ENCODE measurements around the gene MED26. TPM values are rescaled to one million over a fixed set of nuclear protein-coding genes. Genes with fewer than 3 reads are reported as not detected.

Gene MED26
- total RNA-seq, 1 experiment from 2014 or later, result 9.0 TPM

- Mint-ChIP-seq H3K9me3 (ENCODE audit: low read depth, unreplicated experiment) (no peaks in the 10 kb centered on the region), H3K27ac (ENCODE audit: unreplicated experiment) (no peak overlapping the region), H3K36me3 (ENCODE audit: insufficient read depth, unreplicated experiment) (no peaks in the 10 kb centered on the region), H3K4me1 (ENCODE audit: low read depth, unreplicated experiment) (no peaks in the 10 kb centered on the region), H3K4me3 (ENCODE audit: low read depth, unreplicated experiment) (no peak overlapping the region), H3K27me3 (ENCODE audit: unreplicated experiment) (no peaks in the 10 kb centered on the region)
- TF ChIP-seq CTCF (IDR thresholded peaks at IDR 0.05; ENCODE audit: unreplicated experiment), result no peak
- CTCF ChIA-PET, result interaction anchor here (0.6 kb wide), 1 partner anchor 63 kb away, joined by 4 read pairs; no protein-coding TSS in a partner anchor
- intact Hi-C loops (cut with micrococcal nuclease; ENCODE audit: unreplicated experiment), result no loop called here
- no TSS peak for BruUV-seq (replicated peaks)
- no peak for DNase-seq
These were observed 45.3 kb downstream of the MED26 start for GRCh38 chr19:16582486-16583261.

- H3K27me3 Mint-ChIP-seq (ENCODE audit: unreplicated experiment), result no peaks in the 10 kb centered on the region
- H3K4me1 Mint-ChIP-seq (ENCODE audit: low read depth, unreplicated experiment), result no peaks in the 10 kb centered on the region
- no peak for DNase-seq
- intact Hi-C loops (cut with micrococcal nuclease; ENCODE audit: unreplicated experiment), result no loop called here
- no TSS peak for BruUV-seq (replicated peaks)
- CTCF ChIA-PET, result interaction anchor here (0.6 kb wide), 1 partner anchor 64 kb away, joined by 4 read pairs; no protein-coding TSS in a partner anchor
- H3K9me3 Mint-ChIP-seq (ENCODE audit: low read depth, unreplicated experiment), result no peaks in the 10 kb centered on the region
- no peaks in the 10 kb centered on the region for H3K36me3 Mint-ChIP-seq (ENCODE audit: insufficient read depth, unreplicated experiment)
- H3K4me3 Mint-ChIP-seq (ENCODE audit: low read depth, unreplicated experiment), result no peak overlapping the region
- no peak for TF ChIP-seq CTCF (IDR thresholded peaks at IDR 0.05; ENCODE audit: unreplicated experiment)
- H3K27ac Mint-ChIP-seq (ENCODE audit: unreplicated experiment), result no peak overlapping the region
These were observed 46.0 kb downstream of the MED26 start for GRCh38 chr19:16581971-16582343.

GRCh38 chr19:16581145-16581970, 46.6 kb downstream of the MED26 start:
- intact Hi-C loops (cut with micrococcal nuclease; ENCODE audit: unreplicated experiment), result no loop called here
- no peak for TF ChIP-seq CTCF (IDR thresholded peaks at IDR 0.05; ENCODE audit: unreplicated experiment)
- no peak for DNase-seq
- H3K36me3 Mint-ChIP-seq (ENCODE audit: insufficient read depth, unreplicated experiment), result peaks cover 5% of the 10 kb centered on the region
- BruUV-seq (replicated peaks), result no TSS peak
- no peaks in the 10 kb centered on the region for H3K27me3 Mint-ChIP-seq (ENCODE audit: unreplicated experiment)
- no peak overlapping the region for H3K27ac Mint-ChIP-seq (ENCODE audit: unreplicated experiment)
- H3K9me3 Mint-ChIP-seq (ENCODE audit: low read depth, unreplicated experiment), result no peaks in the 10 kb centered on the region
- no peak overlapping the region for H3K4me3 Mint-ChIP-seq (ENCODE audit: low read depth, unreplicated experiment)
- H3K4me1 Mint-ChIP-seq (ENCODE audit: low read depth, unreplicated experiment), result no peaks in the 10 kb centered on the region
- CTCF ChIA-PET, result no interaction called here

GRCh38 chr19:16579381-16579780, 48.6 kb downstream of the MED26 start:
- no peaks in the 10 kb centered on the region for H3K9me3 Mint-ChIP-seq (ENCODE audit: low read depth, unreplicated experiment)
- no TSS peak for BruUV-seq (replicated peaks)
- DNase-seq, result no peak
- no peak overlapping the region for H3K27ac Mint-ChIP-seq (ENCODE audit: unreplicated experiment)
- H3K4me1 Mint-ChIP-seq (ENCODE audit: low read depth, unreplicated experiment), result no peaks in the 10 kb centered on the region
- intact Hi-C loops (cut with micrococcal nuclease; ENCODE audit: unreplicated experiment), result no loop called here
- TF ChIP-seq CTCF (IDR thresholded peaks at IDR 0.05; ENCODE audit: unreplicated experiment), result no peak
- H3K4me3 Mint-ChIP-seq (ENCODE audit: low read depth, unreplicated experiment), result no peak overlapping the region
- CTCF ChIA-PET, result no interaction called here
- no peaks in the 10 kb centered on the region for H3K27me3 Mint-ChIP-seq (ENCODE audit: unreplicated experiment)
- H3K36me3 Mint-ChIP-seq (ENCODE audit: insufficient read depth, unreplicated experiment), result peaks cover 18% of the 10 kb centered on the region
